Naive thymus-derived CD4-positive, alpha-beta T cell (primary cell): ENCODE measurements around the gene ITGB5. TPM values are rescaled to one million over a fixed set of nuclear protein-coding genes. Genes with fewer than 3 reads are reported as not detected.

ENCODE experiments used
- ATAC-seq: fragments of 150-1000 bp; cut with Tn5 transposase; 2 replicates; pipeline ENCODE4 v1.10.0; 2021; ENCODE audit warnings: mild to moderate bottlenecking, moderate library complexity
- CTCF ChIA-PET: fragments of 350-600 bp; sonication (Branson Sonifier 250); formaldehyde crosslinking; loops from one replicate; lab custom pipeline; 2021; ENCODE audit warnings: antibody characterized with exemption; lab: Charles Lee
- POLR2A ChIA-PET: fragments of 350-600 bp; sonication (Branson Sonifier 250); formaldehyde crosslinking; loops from one replicate; lab custom pipeline; 2021; ENCODE audit warnings: antibody characterized with exemption, inconsistent platforms; lab: Charles Lee
- DNase-seq, 9 donors: peaks; one replicate each; pipeline versions ENCODE4 v3.0.0 to v3.0.0-alpha.2; 2020 to 2022; ENCODE audit warnings: mixed read lengths in 1 of 9
- H3K27ac ChIP-seq: one replicate; pipeline ENCODE4 v1.7.0; 2013; ENCODE audit warnings: mild to moderate bottlenecking, low read depth, low read length, moderate library complexity
- H3K27me3 ChIP-seq, 2 donors: one replicate each; pipeline ENCODE4 v1.7.0; 2013; ENCODE audit warnings: low read length in 2 of 2, mild to moderate bottlenecking in 2 of 2, moderate library complexity in 2 of 2; ENCODE audit not compliant: control insufficient read depth in 2 of 2, insufficient read depth in 2 of 2
- H3K36me3 ChIP-seq, 3 experiments: 1 replicate in 2 of 3; 2 replicates in 1 of 3; pipeline ENCODE4 v1.7.0; 2013; ENCODE audit warnings: low read length in 3 of 3, mild to moderate bottlenecking in 3 of 3, moderate library complexity in 1 of 3; ENCODE audit not compliant: insufficient read depth in 3 of 3, control insufficient read depth in 2 of 3
- H3K4me1 ChIP-seq, 2 donors: one replicate each; pipeline ENCODE4 v1.7.0; 2013; ENCODE audit warnings: low read length in 2 of 2, mild to moderate bottlenecking in 2 of 2, moderate library complexity in 1 of 2; ENCODE audit not compliant: control insufficient read depth in 2 of 2, insufficient read depth in 2 of 2
- H3K4me3 ChIP-seq: 2 replicates; pipeline ENCODE4 v1.7.0; 2013; ENCODE audit warnings: mild to moderate bottlenecking, low read length
- H3K9me3 ChIP-seq, 3 experiments: 1 replicate in 2 of 3; 2 replicates in 1 of 3; pipeline ENCODE4 v1.7.0; 2013; ENCODE audit warnings: low read length in 3 of 3; ENCODE audit not compliant: control insufficient read depth in 2 of 3
- H3K27ac Mint-ChIP-seq, 9 donors: one replicate each; pipeline ENCODE4 v1.8.0; 2020 to 2022; ENCODE audit warnings: mixed read lengths in 9 of 9, mild to moderate bottlenecking in 8 of 9, moderate library complexity in 5 of 9, inconsistent platforms in 2 of 9
- H3K27me3 Mint-ChIP-seq, 5 donors: one replicate each; pipeline ENCODE4 v1.8.0; 2021 to 2022; ENCODE audit warnings: mixed read lengths in 5 of 5, mild to moderate bottlenecking in 1 of 5
- H3K36me3 Mint-ChIP-seq, 5 donors: one replicate each; pipeline ENCODE4 v1.8.0; 2020 to 2022; ENCODE audit warnings: mixed read lengths in 5 of 5, mild to moderate bottlenecking in 3 of 5, inconsistent platforms in 1 of 5
- H3K4me1 Mint-ChIP-seq, 7 donors: one replicate each; pipeline ENCODE4 v1.8.0; 2020 to 2022; ENCODE audit warnings: mixed read lengths in 7 of 7, mild to moderate bottlenecking in 3 of 7, inconsistent platforms in 1 of 7
- H3K4me3 Mint-ChIP-seq, 10 donors: one replicate each; pipeline ENCODE4 v1.8.0; 2020 to 2022; ENCODE audit warnings: mild to moderate bottlenecking in 10 of 10, mixed read lengths in 10 of 10, moderate library complexity in 6 of 10, inconsistent platforms in 2 of 10
- H3K9me3 Mint-ChIP-seq, 11 donors: one replicate each; pipeline ENCODE4 v1.8.0; 2020 to 2022; ENCODE audit warnings: mixed read lengths in 11 of 11, mild to moderate bottlenecking in 4 of 11, inconsistent platforms in 1 of 11, moderate library complexity in 1 of 11
- intact Hi-C, 2 donors: fragments of 100-400 bp; cut with micrococcal nuclease; formaldehyde crosslinking; loops; one replicate each; pipeline ENCODE4 v1.15.1; 2023
- polyA plus RNA-seq, 2 donors: library from polyadenylated mRNA; unstranded; fragments of 300-500 nt; fragmentation: Illumina TruSeq; gene quantifications; one replicate each; pipeline ENCODE4 v1.2.3, GENCODE V29; 2021
- total RNA-seq, 6 experiments: library from RNA in 5 of 6; stranded (reverse) in 5 of 6; gene quantifications; 1 replicate in 5 of 6; 2 replicates in 1 of 6; pipeline ENCODE4 v1.2.3 and lab custom pipeline; 2021 to 2026

The ITGB5 gene
- total and polyA plus RNA-seq, 7 experiments from 2014 or later = 0.29 to 3.5 (median 2.1) TPM; not detected in 2

GRCh38 chr3:124896824-124897526 is 9.8 kb upstream of the ITGB5 start:
- ATAC-seq (no peak), DNase-seq (no peak)
- no peaks in the 10 kb centered on the region for H3K27me3 ChIP-seq
- intact Hi-C loops = no loop called here
- no peak overlapping the region for H3K27ac ChIP-seq
- H3K36me3 ChIP-seq = no peaks in the 10 kb centered on the region
- H3K4me3 ChIP-seq = no peak overlapping the region
- Mint-ChIP-seq H3K27me3 (peaks cover 0 to 16% (median 1%) of the 10 kb centered on the region in 5 donors), H3K36me3 (peaks cover 0 to 4% (median 0%) of the 10 kb centered on the region in 5 donors), H3K9me3 (no peaks in the 10 kb centered on the region), H3K4me1 (peaks cover 0 to 11% (median 8%) of the 10 kb centered on the region in 7 donors), H3K4me3 (no peak overlapping the region), H3K27ac (no peak overlapping the region)
- no peaks in the 10 kb centered on the region for H3K9me3 ChIP-seq
- H3K4me1 ChIP-seq = peaks cover 0 to 3% of the 10 kb centered on the region in 2 donors
- ChIA-PET CTCF (no interaction called here), POLR2A (no interaction called here)

- Histone ChIP-seq H3K36me3 (no peaks in the 10 kb centered on the region), H3K4me3 (no peak overlapping the region), H3K9me3 (no peaks in the 10 kb centered on the region), H3K27me3 (no peaks in the 10 kb centered on the region), H3K27ac (no peak overlapping the region), H3K4me1 (no peaks in the 10 kb centered on the region)
- ATAC-seq (no peak), DNase-seq (no peak)
- peaks cover 0 to 9% (median 5%) of the 10 kb centered on the region in 7 donors for H3K4me1 Mint-ChIP-seq
- ChIA-PET POLR2A (no interaction called here), CTCF (interaction anchor here (0.6 kb wide), 1 partner anchor 108 kb away, joined by 3 read pairs; no protein-coding TSS in a partner anchor)
- no peaks in the 10 kb centered on the region for H3K9me3 Mint-ChIP-seq
- peaks cover 0 to 4% (median 0%) of the 10 kb centered on the region in 5 donors for H3K36me3 Mint-ChIP-seq
- intact Hi-C loops = no loop called here
- H3K27ac Mint-ChIP-seq = no peak overlapping the region
- H3K27me3 Mint-ChIP-seq = peaks cover 0 to 14% (median 5%) of the 10 kb centered on the region in 5 donors
- no peak overlapping the region for H3K4me3 Mint-ChIP-seq
These were observed 8.6 kb upstream of the ITGB5 start for GRCh38 chr3:124895756-124896155.

GRCh38 chr3:124893526-124893925 is 6.4 kb upstream of the ITGB5 start:
- no peak for ATAC-seq
- intact Hi-C loops = no loop called here

GRCh38 chr3:124890573-124891190 is 3.5 kb upstream of the ITGB5 start:
- H3K27ac Mint-ChIP-seq = no peak overlapping the region
- Histone ChIP-seq H3K27me3 (peaks cover 0 to 5% of the 10 kb centered on the region in 2 donors), H3K27ac (no peak overlapping the region), H3K36me3 (no peaks in the 10 kb centered on the region), H3K4me1 (no peaks in the 10 kb centered on the region), H3K4me3 (no peak overlapping the region), H3K9me3 (no peaks in the 10 kb centered on the region)
- peaks cover 27 to 40% (median 36%) of the 10 kb centered on the region in 5 donors for H3K27me3 Mint-ChIP-seq
- H3K4me1 Mint-ChIP-seq = peaks cover 0 to 11% (median 7%) of the 10 kb centered on the region in 7 donors
- no peaks in the 10 kb centered on the region for H3K9me3 Mint-ChIP-seq
- intact Hi-C loops = no loop called here
- ChIA-PET CTCF (no interaction called here), POLR2A (no interaction called here)
- peaks cover 0 to 4% (median 0%) of the 10 kb centered on the region in 5 donors for H3K36me3 Mint-ChIP-seq
- no peak for DNase-seq
- H3K4me3 Mint-ChIP-seq = peak overlapping the region in 1 of 10 donors; percentile 20
- no peak for ATAC-seq

More at GRCh38 chr3:124893526-124893925, 6.4 kb upstream of the ITGB5 start:
- Mint-ChIP-seq H3K27me3 (peaks cover 15 to 33% (median 23%) of the 10 kb centered on the region in 5 donors), H3K27ac (no peak overlapping the region), H3K4me1 (no peaks in the 10 kb centered on the region), H3K9me3 (no peaks in the 10 kb centered on the region), H3K36me3 (peaks cover 0 to 4% (median 0%) of the 10 kb centered on the region in 5 donors), H3K4me3 (no peak overlapping the region)
- CTCF ChIA-PET = no interaction called here
- H3K4me1 ChIP-seq = no peaks in the 10 kb centered on the region
- no peak overlapping the region for H3K4me3 ChIP-seq
- H3K9me3 ChIP-seq = no peaks in the 10 kb centered on the region
- H3K27me3 ChIP-seq = no peaks in the 10 kb centered on the region
- no peak overlapping the region for H3K27ac ChIP-seq
- POLR2A ChIA-PET = no interaction called here
- no peak for DNase-seq
- H3K36me3 ChIP-seq = no peaks in the 10 kb centered on the region

- H3K27ac Mint-ChIP-seq = no peak overlapping the region
- H3K4me1 Mint-ChIP-seq = peaks cover 0 to 11% (median 7%) of the 10 kb centered on the region in 7 donors
- ATAC-seq = no peak
- DNase-seq = no peak
- no peaks in the 10 kb centered on the region for H3K36me3 Mint-ChIP-seq
- CTCF ChIA-PET = interaction anchor here (1.0 kb wide), 1 partner anchor 12 kb away, joined by 3 read pairs; no protein-coding TSS in a partner anchor
- no peak overlapping the region for H3K4me3 ChIP-seq
- no peak overlapping the region for H3K27ac ChIP-seq
- peak overlapping the region; percentile 59 to 79 (median 76) for H3K4me3 Mint-ChIP-seq
- intact Hi-C loops = loop anchor here in 1 of 2 donors (5.0 kb wide), 1 partner anchor 51 kb away; no protein-coding TSS in a partner anchor
- POLR2A ChIA-PET = no interaction called here
- H3K9me3 Mint-ChIP-seq = peaks cover 0 to 2% (median 0%) of the 10 kb centered on the region in 11 donors
- no peaks in the 10 kb centered on the region for H3K36me3 ChIP-seq
- no peaks in the 10 kb centered on the region for H3K9me3 ChIP-seq
- H3K4me1 ChIP-seq = no peaks in the 10 kb centered on the region
- peaks cover 0 to 5% of the 10 kb centered on the region in 2 donors for H3K27me3 ChIP-seq
- peaks cover 45 to 54% (median 53%) of the 10 kb centered on the region in 5 donors for H3K27me3 Mint-ChIP-seq
These were observed 1.6 kb upstream of the ITGB5 start for GRCh38 chr3:124888482-124889441.

- Mint-ChIP-seq H3K36me3 (no peaks in the 10 kb centered on the region), H3K4me3 (peak overlapping the region; percentile 59 to 79 (median 76)), H3K4me1 (peaks cover 0 to 11% (median 7%) of the 10 kb centered on the region in 7 donors), H3K9me3 (peaks cover 0 to 2% (median 0%) of the 10 kb centered on the region in 11 donors), H3K27me3 (peaks cover 48 to 61% (median 59%) of the 10 kb centered on the region in 5 donors), H3K27ac (peak overlapping the region in 1 of 9 donors; percentile 17)
- no peak overlapping the region for H3K27ac ChIP-seq
- ATAC-seq (no peak), DNase-seq (no peak)
- no peaks in the 10 kb centered on the region for H3K9me3 ChIP-seq
- H3K27me3 ChIP-seq = peaks cover 0 to 5% of the 10 kb centered on the region in 2 donors
- ChIA-PET CTCF (no interaction called here), POLR2A (no interaction called here)
- peak overlapping the region; percentile 41 for H3K4me3 ChIP-seq
- no peaks in the 10 kb centered on the region for H3K36me3 ChIP-seq
- intact Hi-C loops = loop anchor here in 1 of 2 donors (5.0 kb wide), 1 partner anchor 51 kb away; no protein-coding TSS in a partner anchor
- no peaks in the 10 kb centered on the region for H3K4me1 ChIP-seq
These were observed 750 bp upstream of the ITGB5 start for GRCh38 chr3:124887932-124888298.
